SIG-M5 treated with dmso at 0.1 percent for 504 hours (cell line): ENCODE results near the gene PCDH10.

ENCODE experiments used
- DNase-seq: peaks from one replicate; lab custom pipeline; 2025; ENCODE audit not compliant: unreplicated experiment; lab: John Stamatoyannopoulos, UW

PCDH10 gene

DNA sequence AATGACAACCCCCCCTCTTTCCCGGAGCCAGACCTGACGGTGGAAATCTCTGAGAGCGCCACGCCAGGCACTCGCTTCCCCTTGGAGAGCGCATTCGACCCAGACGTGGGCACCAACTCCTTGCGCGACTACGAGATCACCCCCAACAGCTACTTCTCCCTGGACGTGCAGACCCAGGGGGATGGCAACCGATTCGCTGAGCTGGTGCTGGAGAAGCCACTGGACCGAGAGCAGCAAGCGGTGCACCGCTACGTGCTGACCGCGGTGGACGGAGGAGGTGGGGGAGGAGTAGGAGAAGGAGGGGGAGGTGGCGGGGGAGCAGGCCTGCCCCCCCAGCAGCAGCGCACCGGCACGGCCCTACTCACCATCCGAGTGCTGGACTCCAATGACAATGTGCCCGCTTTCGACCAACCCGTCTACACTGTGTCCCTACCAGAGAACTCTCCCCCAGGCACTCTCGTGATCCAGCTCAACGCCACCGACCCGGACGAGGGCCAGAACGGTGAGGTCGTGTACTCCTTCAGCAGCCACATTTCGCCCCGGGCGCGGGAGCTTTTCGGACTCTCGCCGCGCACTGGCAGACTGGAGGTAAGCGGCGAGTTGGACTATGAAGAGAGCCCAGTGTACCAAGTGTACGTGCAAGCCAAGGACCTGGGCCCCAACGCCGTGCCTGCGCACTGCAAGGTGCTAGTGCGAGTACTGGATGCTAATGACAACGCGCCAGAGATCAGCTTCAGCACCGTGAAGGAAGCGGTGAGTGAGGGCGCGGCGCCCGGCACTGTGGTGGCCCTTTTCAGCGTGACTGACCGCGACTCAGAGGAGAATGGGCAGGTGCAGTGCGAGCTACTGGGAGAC, 1.6 kb downstream of the PCDH10 start:
- DNase-seq, result no peak

GRCh38 chr4:133151341-133151690, 2.2 kb downstream of the PCDH10 start:
- DNase-seq, result no peak

DNA sequence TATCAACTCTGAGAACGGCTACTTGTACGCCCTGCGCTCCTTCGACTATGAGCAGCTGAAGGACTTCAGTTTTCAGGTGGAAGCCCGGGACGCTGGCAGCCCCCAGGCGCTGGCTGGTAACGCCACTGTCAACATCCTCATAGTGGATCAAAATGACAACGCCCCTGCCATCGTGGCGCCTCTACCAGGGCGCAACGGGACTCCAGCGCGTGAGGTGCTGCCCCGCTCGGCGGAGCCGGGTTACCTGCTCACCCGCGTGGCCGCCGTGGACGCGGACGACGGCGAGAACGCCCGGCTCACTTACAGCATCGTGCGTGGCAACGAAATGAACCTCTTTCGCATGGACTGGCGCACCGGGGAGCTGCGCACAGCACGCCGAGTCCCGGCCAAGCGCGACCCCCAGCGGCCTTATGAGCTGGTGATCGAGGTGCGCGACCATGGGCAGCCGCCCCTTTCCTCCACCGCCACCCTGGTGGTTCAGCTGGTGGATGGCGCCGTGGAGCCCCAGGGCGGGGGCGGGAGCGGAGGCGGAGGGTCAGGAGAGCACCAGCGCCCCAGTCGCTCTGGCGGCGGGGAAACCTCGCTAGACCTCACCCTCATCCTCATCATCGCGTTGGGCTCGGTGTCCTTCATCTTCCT, 2.7 kb downstream of the PCDH10 start:
- no peak for DNase-seq

GRCh38 chr4:133152330-133152821, 3.3 kb downstream of the PCDH10 start:
- DNase-seq, result no peak

- DNase-seq, result no peak
Measured at GRCh38 chr4:133152831-133153481, 3.9 kb downstream of the PCDH10 start.

DNA sequence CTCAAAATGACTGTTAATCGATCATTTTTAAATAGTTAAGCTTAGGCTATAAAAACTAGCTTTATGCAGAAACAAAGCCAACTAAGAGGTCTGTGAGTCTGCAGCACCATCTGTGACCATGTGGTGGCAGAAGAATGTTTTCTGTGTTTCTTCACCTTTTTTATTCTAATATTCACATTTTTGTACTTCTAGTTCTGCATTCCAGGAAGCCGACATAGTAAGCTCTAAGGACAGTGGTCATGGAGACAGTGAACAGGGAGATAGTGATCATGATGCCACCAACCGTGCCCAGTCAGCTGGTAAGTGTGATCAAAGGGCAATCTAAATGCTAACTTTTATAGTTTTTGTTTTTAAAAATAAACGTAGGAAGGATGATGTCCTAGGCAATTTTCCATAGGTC, 5.6 kb downstream of the PCDH10 start:
- peak; percentile 32 for DNase-seq

- DNase-seq, result no peak
Measured at GRCh38 chr4:133156096-133156495, 7.0 kb downstream of the PCDH10 start.

- no peak for DNase-seq
Measured at GRCh38 chr4:133156556-133156955, 7.5 kb downstream of the PCDH10 start.

DNA sequence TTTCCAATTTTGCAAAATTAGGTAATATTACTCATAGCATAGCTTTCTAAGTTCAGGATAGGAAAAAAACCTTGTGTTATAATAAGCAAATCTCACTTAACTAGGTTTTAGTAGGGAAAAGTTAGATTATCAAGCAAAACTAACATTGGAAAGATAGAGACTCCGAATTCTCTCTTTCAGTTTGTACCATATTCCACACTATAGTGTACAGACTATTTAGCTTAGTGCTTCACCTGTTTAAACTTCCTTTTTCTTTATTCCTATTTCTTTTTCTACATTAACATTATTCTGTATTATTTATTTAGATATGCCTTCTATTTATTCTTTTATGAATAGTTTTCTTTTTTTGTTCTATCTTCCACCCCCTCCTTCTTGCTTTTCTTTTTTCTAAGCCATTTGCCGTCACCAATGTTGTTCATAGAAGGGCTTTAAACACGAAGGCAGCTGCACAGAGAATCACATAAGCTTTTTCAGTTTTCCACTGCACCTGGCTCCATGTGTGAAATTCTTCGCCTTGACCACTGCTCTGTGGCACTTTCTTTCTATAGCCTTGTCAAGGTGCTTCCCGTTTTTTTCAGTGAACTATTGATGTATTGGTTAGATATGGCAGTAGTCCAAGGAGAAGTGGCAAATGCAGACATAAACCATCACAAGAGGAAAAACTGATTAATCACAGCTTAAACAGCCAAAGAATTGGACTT, 8.5 kb downstream of the PCDH10 start:
- DNase-seq, result no peak

- no peak for DNase-seq
Measured at GRCh38 chr4:133160853-133161252, 11.8 kb downstream of the PCDH10 start.

GRCh38 chr4:133161570-133162295, 12.6 kb downstream of the PCDH10 start:
- no peak for DNase-seq

DNA sequence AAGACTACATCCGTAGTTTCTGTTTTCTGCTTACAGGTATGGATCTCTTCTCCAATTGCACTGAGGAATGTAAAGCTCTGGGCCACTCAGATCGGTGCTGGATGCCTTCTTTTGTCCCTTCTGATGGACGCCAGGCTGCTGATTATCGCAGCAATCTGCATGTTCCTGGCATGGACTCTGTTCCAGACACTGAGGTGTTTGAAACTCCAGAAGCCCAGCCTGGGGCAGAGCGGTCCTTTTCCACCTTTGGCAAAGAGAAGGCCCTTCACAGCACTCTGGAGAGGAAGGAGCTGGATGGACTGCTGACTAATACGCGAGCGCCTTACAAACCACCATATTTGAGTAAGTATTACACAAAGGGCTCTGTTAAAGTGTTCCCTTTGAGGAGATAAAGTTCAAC, 13.8 kb downstream of the PCDH10 start:
- DNase-seq, result no peak

DNA sequence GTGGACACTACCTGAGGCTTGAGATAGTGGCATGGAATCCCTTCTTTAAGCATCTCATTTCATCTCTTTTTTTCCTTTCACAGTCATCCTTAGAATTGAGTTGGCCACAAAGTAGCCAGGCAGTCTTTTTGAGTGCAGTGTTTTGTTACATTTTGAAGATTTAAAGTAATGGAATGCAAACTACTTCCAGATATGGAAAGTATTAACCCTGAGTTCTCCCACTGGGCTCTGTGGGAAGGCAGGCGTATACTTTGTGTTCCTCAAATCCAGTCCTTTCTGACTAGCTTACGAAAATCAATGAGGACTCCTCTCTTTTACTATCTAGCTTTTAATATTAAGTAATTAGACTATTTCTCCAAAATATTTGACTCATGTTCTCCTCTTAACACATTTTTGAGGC, 29.9 kb downstream of the PCDH10 start:
- no peak for DNase-seq

- no peak for DNase-seq
Measured at GRCh38 chr4:133186210-133186609, 37.1 kb downstream of the PCDH10 start.

DNA sequence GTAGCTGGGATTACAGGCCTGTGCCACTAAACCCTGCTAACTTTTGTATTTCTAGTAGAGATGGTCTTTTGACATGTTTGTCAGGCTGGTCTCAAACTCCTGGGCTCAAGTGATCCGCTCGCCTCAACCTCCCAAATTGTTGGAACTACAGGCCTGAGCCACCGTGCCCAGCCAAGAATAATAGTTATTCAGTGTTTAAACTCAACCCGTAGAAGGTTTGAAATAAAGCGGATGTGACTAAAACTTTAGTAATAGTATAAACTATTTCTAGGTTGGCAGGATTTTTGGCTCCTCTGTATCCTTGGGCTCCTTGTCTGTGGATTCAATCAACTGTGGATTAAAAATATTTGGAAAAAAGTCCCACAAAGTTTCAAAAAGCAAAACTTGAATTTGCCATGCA, 37.8 kb downstream of the PCDH10 start:
- DNase-seq, result no peak

DNA sequence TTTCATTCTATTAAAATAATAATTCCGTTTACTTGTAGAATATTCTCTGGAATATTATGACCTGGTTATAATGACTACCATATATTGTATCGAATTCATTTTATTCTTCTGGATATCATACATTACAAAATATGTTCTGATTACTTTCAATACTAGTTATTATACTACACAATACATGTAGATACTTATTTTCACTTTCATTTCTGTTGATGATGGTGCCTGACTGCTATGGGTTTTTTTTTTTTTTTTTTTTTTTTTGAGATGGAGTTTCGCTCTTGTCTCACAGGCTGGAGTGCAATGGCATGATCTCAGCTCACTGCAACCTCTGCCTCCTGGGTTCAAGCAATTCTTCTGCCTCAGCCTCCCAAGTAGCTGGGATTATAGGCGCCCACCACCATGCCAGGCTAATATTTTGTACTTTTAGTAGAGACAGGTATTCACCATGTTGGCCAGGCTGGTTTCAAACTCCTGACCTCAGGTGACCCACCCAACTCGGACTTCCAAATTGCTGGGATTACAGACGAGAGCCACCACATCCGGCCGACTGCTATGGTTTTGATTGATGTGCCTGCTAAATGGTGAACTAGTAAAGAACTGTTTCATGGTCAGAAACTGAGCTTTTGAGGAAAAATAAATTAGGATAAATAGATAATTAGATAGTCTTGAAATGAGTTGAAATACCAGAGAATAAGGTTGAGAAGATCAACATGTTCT, 39.5 kb downstream of the PCDH10 start:
- DNase-seq, result no peak

DNA sequence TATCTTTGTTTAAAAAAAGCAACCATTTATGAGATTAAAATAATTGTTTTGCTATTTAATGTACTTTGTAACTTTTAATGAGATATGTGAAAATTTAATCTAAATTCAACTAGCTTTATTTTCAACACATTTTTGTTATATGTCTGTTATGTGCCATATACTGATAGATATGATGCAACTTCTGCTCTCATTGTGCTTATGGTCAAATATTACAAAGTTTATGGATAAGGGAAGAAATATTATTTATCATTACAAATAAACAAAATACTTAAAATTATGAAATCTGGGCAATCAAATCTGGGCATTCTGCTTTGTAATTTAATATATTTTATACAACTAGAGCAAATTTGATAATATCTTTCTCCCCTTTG, 40.0 kb downstream of the PCDH10 start:
- no peak for DNase-seq

DNA sequence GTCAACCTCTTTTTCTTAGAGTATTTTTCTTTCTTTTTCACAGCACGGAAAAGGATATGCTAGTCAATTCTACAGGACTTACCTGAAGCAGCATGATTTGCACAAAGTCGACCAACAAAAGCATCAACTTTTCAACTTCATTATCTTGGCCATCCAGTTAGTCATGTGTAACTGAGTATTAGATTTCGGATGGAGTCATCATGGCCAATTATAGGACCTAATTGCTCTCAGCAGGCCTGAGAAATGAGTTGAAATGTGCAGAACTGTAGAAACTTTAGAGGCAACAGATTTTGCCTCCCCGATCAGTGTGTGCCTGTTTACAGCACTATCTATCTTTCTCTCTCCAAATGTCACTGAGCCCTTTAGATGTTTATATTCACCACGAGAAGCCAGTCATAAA, 41.0 kb downstream of the PCDH10 start:
- DNase-seq, result no peak

GRCh38 chr4:133208694-133209285, 59.7 kb downstream of the PCDH10 start:
- DNase-seq, result no peak

DNA sequence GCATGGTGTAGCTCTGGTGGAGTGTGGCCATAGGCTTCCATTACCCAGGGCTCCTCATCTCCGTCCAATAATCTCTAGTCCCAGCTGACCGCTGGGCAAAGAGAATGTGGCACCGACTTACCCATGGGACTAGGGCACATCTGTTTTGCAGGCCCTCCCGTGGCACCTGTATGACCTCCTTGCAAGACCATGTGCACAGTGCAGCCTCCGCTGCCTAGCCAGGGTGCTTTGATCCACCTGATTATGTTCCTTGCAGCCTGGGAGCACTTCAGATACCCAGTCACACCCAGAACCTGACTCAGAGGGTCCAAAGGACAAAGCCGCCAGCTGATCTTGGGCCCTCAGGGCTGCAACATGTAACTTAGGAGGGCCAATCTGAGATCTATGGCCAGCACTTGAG, 84.8 kb downstream of the PCDH10 start:
- DNase-seq, result no peak
